Panc1 (cell line): ENCODE results near the gene SLC26A11. TPM values are rescaled to one million over a fixed set of nuclear protein-coding genes. Genes with fewer than 3 reads are reported as not detected.

ENCODE experiments used
- ATAC-seq: fragments of 200-7000 bp; cut with Tn5 transposase; 2 replicates; pipeline ENCODE4 v1.9.1; 2020; ENCODE audit warnings: mild to moderate bottlenecking, moderate library complexity
- BruUV-seq: library from RNA; stranded (reverse); fragments of 400-500 nt; replicated peaks from 2 replicates; lab custom pipeline; 2021; lab: Mats Ljungman, UMichigan
- CTCF ChIA-PET: fragments of 300-600 bp; sonication (Branson Sonifier 250); formaldehyde crosslinking; loops from one replicate; lab custom pipeline; 2022; ENCODE audit warnings: antibody characterized with exemption; lab: Charles Lee
- POLR2A ChIA-PET: fragments of 300-600 bp; sonication (Branson Sonifier 250); formaldehyde crosslinking; loops from one replicate; lab custom pipeline; 2022; ENCODE audit warnings: antibody characterized with exemption; lab: Charles Lee
- DNase-seq: peaks from one replicate; pipeline ENCODE4 v3.0.0-alpha.2; 2010; ENCODE audit warnings: low read depth, low spot score
- H3K27ac ChIP-seq: 2 replicates; pipeline ENCODE4 v1.5.1; 2011; ENCODE audit warnings: mild to moderate bottlenecking, low read length, inconsistent platforms
- H3K27me3 ChIP-seq: fragments of 200-500 bp; sonication (Bioruptor generic); 2 replicates; pipeline ENCODE4 v1.6.0; 2014; ENCODE audit warnings: low read length, inconsistent platforms; ENCODE audit not compliant: control insufficient read depth, insufficient read depth
- H3K36me3 ChIP-seq: fragments of 200-500 bp; sonication (Bioruptor generic); 2 replicates; pipeline ENCODE4 v1.5.1; 2014; ENCODE audit warnings: inconsistent platforms, mild to moderate bottlenecking, low read length, moderate library complexity; ENCODE audit not compliant: control insufficient read depth, insufficient read depth
- H3K4me1 ChIP-seq: 2 replicates; pipeline ENCODE4 v1.5.1; 2011; ENCODE audit warnings: inconsistent platforms, mild to moderate bottlenecking, low read length, moderate library complexity; ENCODE audit not compliant: control insufficient read depth, insufficient read depth
- H3K4me3 ChIP-seq, 2 experiments: 2 replicates each; pipeline ENCODE4 v1.5.1; 2011 to 2012; ENCODE audit warnings: low read depth in 2 of 2, low read length in 2 of 2, mild to moderate bottlenecking in 2 of 2, inconsistent platforms in 1 of 2, moderate library complexity in 1 of 2
- H3K9me3 ChIP-seq: fragments of 200-500 bp; sonication (Bioruptor generic); 2 replicates; pipeline ENCODE4 v1.5.1; 2014; ENCODE audit warnings: low read depth, mild to moderate bottlenecking, inconsistent platforms, low read length, moderate library complexity; ENCODE audit not compliant: control insufficient read depth, insufficient read depth
- CTCF ChIP-seq: fragments of 450-650 bp; IDR thresholded peaks from 2 replicates; pipeline ENCODE4 v1.5.1; 2017; ENCODE audit warnings: mild to moderate bottlenecking
- POLR2AphosphoS5 ChIP-seq: IDR thresholded peaks from 2 replicates; pipeline ENCODE4 v1.6.1; 2012; ENCODE audit warnings: mild to moderate bottlenecking, low read depth, low read length, moderate library complexity
- SIN3A ChIP-seq: IDR thresholded peaks from 2 replicates; pipeline ENCODE4 v1.6.1; 2012; ENCODE audit warnings: low read depth, mild to moderate bottlenecking, low read length, moderate library complexity, borderline replicate concordance; ENCODE audit not compliant: insufficient read depth
- TCF7L2 ChIP-seq: IDR thresholded peaks from 2 replicates; pipeline ENCODE4 v1.6.1; 2011; ENCODE audit warnings: mild to moderate bottlenecking, low read depth, low read length, inconsistent platforms
- in situ Hi-C: cut with HindIII; loops from 2 replicates; pipeline ENCODE4 v1.10.0; 2016; ENCODE audit warnings: low sequenced_read_pairs, low pct_unique_long_range_greater_than_20kb
- intact Hi-C: fragments of 100-400 bp; cut with micrococcal nuclease; formaldehyde crosslinking; loops from one replicate; pipeline ENCODE4 v1.10.0; 2022; ENCODE audit not compliant: unreplicated experiment
- total RNA-seq: library from RNA; stranded (reverse); gene quantifications from one replicate; pipeline ENCODE4 v1.2.1, GENCODE V29; 2021; ENCODE audit not compliant: unreplicated experiment
- TF ChIP-seq, protein P1 (sequence below), 2 experiments: IDR thresholded peaks; 2 replicates each; pipeline ENCODE4 v1.6.1; 2011 to 2012; ENCODE audit warnings: low read depth in 2 of 2, control low read depth in 1 of 2, low read length in 1 of 2, mild to moderate bottlenecking in 1 of 2, moderate library complexity in 1 of 2; ENCODE audit not compliant: insufficient read depth in 1 of 2

Gene SLC26A11
- total RNA-seq, 1 experiment from 2014 or later = 30.9 TPM

GRCh38 chr17:80267391-80267790, 47.2 kb downstream of the SLC26A11 start:
- Histone ChIP-seq H3K27me3 (no peaks in the 10 kb centered on the region), H3K36me3 (no peaks in the 10 kb centered on the region; the same call in 1 of the 2 replicates), H3K27ac (no peak overlapping the region), H3K9me3 (no peaks in the 10 kb centered on the region), H3K4me3 (no peak overlapping the region), H3K4me1 (peaks cover 17% of the 10 kb centered on the region)
- peak; percentile 46; the same call in 1 of the 2 replicates for TF ChIP-seq POLR2AphosphoS5
- TF ChIP-seq, protein P1, sequence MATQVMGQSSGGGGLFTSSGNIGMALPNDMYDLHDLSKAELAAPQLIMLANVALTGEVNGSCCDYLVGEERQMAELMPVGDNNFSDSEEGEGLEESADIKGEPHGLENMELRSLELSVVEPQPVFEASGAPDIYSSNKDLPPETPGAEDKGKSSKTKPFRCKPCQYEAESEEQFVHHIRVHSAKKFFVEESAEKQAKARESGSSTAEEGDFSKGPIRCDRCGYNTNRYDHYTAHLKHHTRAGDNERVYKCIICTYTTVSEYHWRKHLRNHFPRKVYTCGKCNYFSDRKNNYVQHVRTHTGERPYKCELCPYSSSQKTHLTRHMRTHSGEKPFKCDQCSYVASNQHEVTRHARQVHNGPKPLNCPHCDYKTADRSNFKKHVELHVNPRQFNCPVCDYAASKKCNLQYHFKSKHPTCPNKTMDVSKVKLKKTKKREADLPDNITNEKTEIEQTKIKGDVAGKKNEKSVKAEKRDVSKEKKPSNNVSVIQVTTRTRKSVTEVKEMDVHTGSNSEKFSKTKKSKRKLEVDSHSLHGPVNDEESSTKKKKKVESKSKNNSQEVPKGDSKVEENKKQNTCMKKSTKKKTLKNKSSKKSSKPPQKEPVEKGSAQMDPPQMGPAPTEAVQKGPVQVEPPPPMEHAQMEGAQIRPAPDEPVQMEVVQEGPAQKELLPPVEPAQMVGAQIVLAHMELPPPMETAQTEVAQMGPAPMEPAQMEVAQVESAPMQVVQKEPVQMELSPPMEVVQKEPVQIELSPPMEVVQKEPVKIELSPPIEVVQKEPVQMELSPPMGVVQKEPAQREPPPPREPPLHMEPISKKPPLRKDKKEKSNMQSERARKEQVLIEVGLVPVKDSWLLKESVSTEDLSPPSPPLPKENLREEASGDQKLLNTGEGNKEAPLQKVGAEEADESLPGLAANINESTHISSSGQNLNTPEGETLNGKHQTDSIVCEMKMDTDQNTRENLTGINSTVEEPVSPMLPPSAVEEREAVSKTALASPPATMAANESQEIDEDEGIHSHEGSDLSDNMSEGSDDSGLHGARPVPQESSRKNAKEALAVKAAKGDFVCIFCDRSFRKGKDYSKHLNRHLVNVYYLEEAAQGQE (IDR thresholded peaks at IDR 0.05; ENCODE audit: insufficient read depth in 1 of 2, low read depth in 2 of 2, low read length in 1 of 2) = no peak
- intact Hi-C loops = no loop called here
- ATAC-seq (no peak), DNase-seq (no peak)
- ChIA-PET POLR2A (no interaction called here), CTCF (no interaction called here)
- in situ Hi-C loops = no loop called here
- no TSS peak for BruUV-seq

DNA sequence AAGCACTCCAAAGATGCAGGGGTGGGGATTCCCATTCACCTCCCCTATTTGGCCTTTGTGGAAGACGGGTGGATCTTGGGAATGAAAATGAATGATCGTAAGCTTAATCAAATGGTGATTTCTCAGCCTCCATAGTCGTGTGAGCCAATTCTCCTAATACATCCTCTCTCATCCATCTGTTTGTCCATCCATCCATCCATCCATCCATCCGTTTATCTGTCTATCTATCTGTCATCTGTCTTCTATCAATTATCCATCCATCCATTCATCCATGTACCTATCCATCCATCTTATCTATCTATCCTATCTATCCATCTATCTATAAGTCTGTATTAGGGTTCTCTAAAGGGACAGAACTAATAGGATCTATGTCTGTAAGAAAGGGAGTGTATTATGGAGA, 48.2 kb downstream of the SLC26A11 start:
- H3K4me1 ChIP-seq = peaks cover 7% of the 10 kb centered on the region
- ATAC-seq = no peak
- H3K27ac ChIP-seq = no peak overlapping the region
- in situ Hi-C loops = no loop called here
- H3K36me3 ChIP-seq = no peaks in the 10 kb centered on the region; the same call in 1 of the 2 replicates
- TF ChIP-seq SIN3A = no peak
- no peak for TF ChIP-seq TCF7L2
- TF ChIP-seq, protein P1 (IDR thresholded peaks at IDR 0.05; ENCODE audit: insufficient read depth in 1 of 2, low read depth in 2 of 2, low read length in 1 of 2) = no peak
- TF ChIP-seq POLR2AphosphoS5 = no peak
- no peak for TF ChIP-seq CTCF
- BruUV-seq = no TSS peak
- CTCF ChIA-PET = no interaction called here
- no peak for DNase-seq
- no peaks in the 10 kb centered on the region for H3K9me3 ChIP-seq
- H3K27me3 ChIP-seq = no peaks in the 10 kb centered on the region
- POLR2A ChIA-PET = interaction anchor here (0.7 kb wide), 1 partner anchor 13 kb away, joined by 19 read pairs; no protein-coding TSS in a partner anchor
- no peak overlapping the region for H3K4me3 ChIP-seq
- intact Hi-C loops = no loop called here
